HG03342 (cell line): ENCODE measurements around the gene PASD1.
"Not testable (repeated sequence)": the region's sequence is repeated elsewhere in the genome, so short reads cannot be mapped to it uniquely, and the experiment has no call there.

Experiments
- ATAC-seq: cut with Tn5 transposase; IDR thresholded peaks from one replicate; pipeline ENCODE4 v1.9.1; 2021; ENCODE audit warnings: mild to moderate bottlenecking, moderate library complexity; ENCODE audit not compliant: unreplicated experiment

PASD1 gene

GRCh38 chrX:151563449-151563848 is at the start of gene PASD1:
Gene PASD1 (plus strand): TSS chrX:151563675. CDS start chrX:151601554, 37,879 bp downstream.
- ATAC-seq, result no peak

GRCh38 chrX:151515237-151515636 is 48.2 kb upstream of the PASD1 start:
- ATAC-seq, result no peak

- ATAC-seq, result no peak
These were observed 46.8 kb upstream of the PASD1 start for GRCh38 chrX:151516538-151517187.

- ATAC-seq, result no peak
These were observed 46.1 kb upstream of the PASD1 start for GRCh38 chrX:151517421-151517820.

GRCh38 chrX:151523351-151523750 is 40.1 kb upstream of the PASD1 start:
- ATAC-seq, result no peak

GRCh38 chrX:151536571-151536970 is 26.9 kb upstream of the PASD1 start:
- no peak for ATAC-seq

- ATAC-seq, result no peak
These were observed 25.9 kb upstream of the PASD1 start for GRCh38 chrX:151537572-151537971.

- ATAC-seq, result no peak
These were observed 25.0 kb upstream of the PASD1 start for GRCh38 chrX:151538190-151539122.

GRCh38 chrX:151543706-151544105 is 19.8 kb upstream of the PASD1 start:
- no peak for ATAC-seq

GRCh38 chrX:151546226-151546625 is 17.2 kb upstream of the PASD1 start:
- not testable (repeated sequence) for ATAC-seq

GRCh38 chrX:151551176-151551575 is 12.3 kb upstream of the PASD1 start:
- not testable (repeated sequence) for ATAC-seq

- no peak for ATAC-seq
These were observed 10.7 kb upstream of the PASD1 start for GRCh38 chrX:151552743-151553142.

- ATAC-seq, result not testable (repeated sequence)
These were observed 8.2 kb upstream of the PASD1 start for GRCh38 chrX:151555301-151555700.

- ATAC-seq, result not testable (repeated sequence)
These were observed 990 bp upstream of the PASD1 start for GRCh38 chrX:151562485-151562884.

GRCh38 chrX:151563003-151563402 is 472 bp upstream of the PASD1 start:
- ATAC-seq, result not testable (repeated sequence)

- no peak for ATAC-seq
These were observed 560 bp downstream of the PASD1 start for GRCh38 chrX:151564035-151564434.

- not testable (repeated sequence) for ATAC-seq
These were observed 3.4 kb downstream of the PASD1 start for GRCh38 chrX:151566872-151567271.

- no peak for ATAC-seq
These were observed 7.1 kb downstream of the PASD1 start for GRCh38 chrX:151570561-151570960.

- ATAC-seq, result not testable (repeated sequence)
These were observed 29.9 kb downstream of the PASD1 start for GRCh38 chrX:151593384-151593783.

GRCh38 chrX:151596282-151596681 is 32.8 kb downstream of the PASD1 start:
- no peak for ATAC-seq

- ATAC-seq, result no peak
These were observed 41.5 kb downstream of the PASD1 start for GRCh38 chrX:151604931-151605330.

GRCh38 chrX:151609222-151609621 is 45.7 kb downstream of the PASD1 start:
- no peak for ATAC-seq
